Glutamatergic neuron (in vitro differentiated cells): ENCODE measurements around the gene RAP2C. TPM values are rescaled to one million over a fixed set of nuclear protein-coding genes. Genes with fewer than 3 reads are reported as not detected.

Experiments
- DNase-seq: peaks from one replicate; pipeline ENCODE4 v3.0.0; 2022
- H3K27ac Mint-ChIP-seq: one replicate; pipeline ENCODE4 v1.8.0; 2020; ENCODE audit warnings: mild to moderate bottlenecking, mixed read lengths, inconsistent platforms; ENCODE audit not compliant: unreplicated experiment
- H3K27me3 Mint-ChIP-seq: one replicate; pipeline ENCODE4 v1.8.0; 2020; ENCODE audit warnings: mild to moderate bottlenecking, moderate library complexity, mixed read lengths, inconsistent platforms; ENCODE audit not compliant: unreplicated experiment
- H3K36me3 Mint-ChIP-seq: one replicate; pipeline ENCODE4 v1.8.0; 2020; ENCODE audit warnings: mild to moderate bottlenecking, mixed read lengths, inconsistent platforms; ENCODE audit not compliant: unreplicated experiment
- H3K4me1 Mint-ChIP-seq: one replicate; pipeline ENCODE4 v1.8.0; 2020; ENCODE audit warnings: mild to moderate bottlenecking, low read depth, mixed read lengths, inconsistent platforms; ENCODE audit not compliant: unreplicated experiment
- H3K4me3 Mint-ChIP-seq: one replicate; pipeline ENCODE4 v1.8.0; 2020; ENCODE audit warnings: mild to moderate bottlenecking, mixed read lengths, inconsistent platforms; ENCODE audit not compliant: unreplicated experiment
- H3K9me3 Mint-ChIP-seq: one replicate; pipeline ENCODE4 v1.8.0; 2020; ENCODE audit warnings: mild to moderate bottlenecking, moderate library complexity, mixed read lengths, inconsistent platforms; ENCODE audit not compliant: unreplicated experiment
- total RNA-seq: library from RNA; stranded (reverse); fragmentation: NEBNext Ultra II Directional; extraction: Animal tissue kit (Norgen Biotek cat#: 25700); gene quantifications from one replicate; pipeline ENCODE4 v1.2.1, GENCODE V29; 2021; ENCODE audit not compliant: unreplicated experiment
- TF ChIP-seq, protein P1 (sequence below): fragments of 200-600 bp; sonication (generic); IDR thresholded peaks from one replicate; pipeline ENCODE4 v1.5.0; 2021; ENCODE audit not compliant: partially characterized antibody, unreplicated experiment

RAP2C gene
- total RNA-seq, 1 donor from 2014 or later: 22.2 TPM

DNA sequence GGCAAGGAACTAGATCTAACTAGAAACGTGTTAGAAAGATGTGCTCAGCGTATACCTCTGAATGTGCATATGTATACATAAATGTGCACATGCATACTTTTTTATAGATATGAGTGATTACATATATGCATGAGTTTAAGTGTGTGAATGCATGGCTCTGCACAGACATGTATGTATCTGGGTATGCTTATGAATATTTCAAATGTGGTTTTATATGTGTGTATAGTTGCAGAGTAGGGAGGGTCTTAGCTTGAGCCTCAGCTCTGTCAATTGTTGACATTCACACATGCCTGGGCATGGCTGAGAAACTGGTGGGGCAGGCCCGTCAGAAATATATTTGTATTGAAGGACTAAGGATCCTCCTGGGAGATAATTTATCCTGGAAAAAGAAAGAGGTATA lies 31.1 kb downstream of the RAP2C start:
- no peak overlapping the region for H3K27ac Mint-ChIP-seq
- H3K9me3 Mint-ChIP-seq: no peaks in the 10 kb centered on the region

DNA sequence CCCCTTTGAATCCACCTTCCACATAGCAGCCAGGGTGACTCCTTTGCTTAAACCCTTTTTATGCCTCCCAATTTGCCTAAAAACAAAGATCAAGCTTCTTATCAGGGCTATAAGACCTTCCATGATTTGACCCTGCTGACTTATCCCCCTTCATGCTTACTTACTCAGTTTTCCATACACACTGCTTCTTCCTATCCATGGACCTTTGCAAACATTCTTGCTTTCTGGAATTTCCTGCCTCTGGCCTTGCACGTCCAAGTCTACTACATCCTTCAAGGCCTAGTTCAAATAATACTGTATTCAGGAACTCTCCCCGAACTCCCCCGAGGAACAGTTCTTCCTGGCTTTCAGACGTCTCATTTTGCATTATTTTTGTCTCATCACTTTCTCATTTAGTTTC lies 31.8 kb downstream of the RAP2C start:
- TF ChIP-seq, protein P1, sequence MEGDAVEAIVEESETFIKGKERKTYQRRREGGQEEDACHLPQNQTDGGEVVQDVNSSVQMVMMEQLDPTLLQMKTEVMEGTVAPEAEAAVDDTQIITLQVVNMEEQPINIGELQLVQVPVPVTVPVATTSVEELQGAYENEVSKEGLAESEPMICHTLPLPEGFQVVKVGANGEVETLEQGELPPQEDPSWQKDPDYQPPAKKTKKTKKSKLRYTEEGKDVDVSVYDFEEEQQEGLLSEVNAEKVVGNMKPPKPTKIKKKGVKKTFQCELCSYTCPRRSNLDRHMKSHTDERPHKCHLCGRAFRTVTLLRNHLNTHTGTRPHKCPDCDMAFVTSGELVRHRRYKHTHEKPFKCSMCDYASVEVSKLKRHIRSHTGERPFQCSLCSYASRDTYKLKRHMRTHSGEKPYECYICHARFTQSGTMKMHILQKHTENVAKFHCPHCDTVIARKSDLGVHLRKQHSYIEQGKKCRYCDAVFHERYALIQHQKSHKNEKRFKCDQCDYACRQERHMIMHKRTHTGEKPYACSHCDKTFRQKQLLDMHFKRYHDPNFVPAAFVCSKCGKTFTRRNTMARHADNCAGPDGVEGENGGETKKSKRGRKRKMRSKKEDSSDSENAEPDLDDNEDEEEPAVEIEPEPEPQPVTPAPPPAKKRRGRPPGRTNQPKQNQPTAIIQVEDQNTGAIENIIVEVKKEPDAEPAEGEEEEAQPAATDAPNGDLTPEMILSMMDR: no peak
- no peak for DNase-seq
- Mint-ChIP-seq H3K27me3 (no peaks in the 10 kb centered on the region), H3K4me1 (no peaks in the 10 kb centered on the region), H3K36me3 (no peaks in the 10 kb centered on the region), H3K27ac (no peak overlapping the region), H3K9me3 (no peaks in the 10 kb centered on the region), H3K4me3 (no peak overlapping the region)

More for the DNA sequence above, 31.1 kb downstream of the RAP2C start:
- Mint-ChIP-seq H3K36me3 (no peaks in the 10 kb centered on the region), H3K4me1 (no peaks in the 10 kb centered on the region), H3K4me3 (no peak overlapping the region), H3K27me3 (no peaks in the 10 kb centered on the region)
- DNase-seq: no peak
- TF ChIP-seq, protein P1: no peak

DNA sequence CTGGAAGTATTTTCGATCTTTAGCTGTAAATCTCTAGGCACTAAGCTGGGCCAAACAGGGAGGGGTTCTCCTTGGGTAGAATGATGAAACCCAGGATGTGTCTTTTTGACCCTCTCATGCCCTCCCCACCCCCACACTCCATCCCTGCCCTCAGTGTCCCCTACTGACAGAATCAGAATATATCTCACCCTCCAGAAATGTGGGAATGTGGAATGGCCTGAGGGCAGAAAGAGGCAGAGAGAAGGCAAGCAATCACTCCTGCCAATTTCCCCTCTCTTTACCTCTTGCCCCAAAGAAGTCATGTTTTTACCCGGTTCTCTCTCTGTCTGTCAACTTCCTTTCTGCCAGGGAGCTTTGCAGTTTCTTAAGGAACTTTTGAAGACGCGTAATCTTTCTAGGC lies 34.4 kb downstream of the RAP2C start:
- Mint-ChIP-seq H3K27ac (no peak overlapping the region), H3K36me3 (no peaks in the 10 kb centered on the region), H3K4me3 (no peak overlapping the region), H3K9me3 (no peaks in the 10 kb centered on the region), H3K4me1 (no peaks in the 10 kb centered on the region), H3K27me3 (no peaks in the 10 kb centered on the region)
- DNase-seq: no peak
- TF ChIP-seq, protein P1: no peak

DNA sequence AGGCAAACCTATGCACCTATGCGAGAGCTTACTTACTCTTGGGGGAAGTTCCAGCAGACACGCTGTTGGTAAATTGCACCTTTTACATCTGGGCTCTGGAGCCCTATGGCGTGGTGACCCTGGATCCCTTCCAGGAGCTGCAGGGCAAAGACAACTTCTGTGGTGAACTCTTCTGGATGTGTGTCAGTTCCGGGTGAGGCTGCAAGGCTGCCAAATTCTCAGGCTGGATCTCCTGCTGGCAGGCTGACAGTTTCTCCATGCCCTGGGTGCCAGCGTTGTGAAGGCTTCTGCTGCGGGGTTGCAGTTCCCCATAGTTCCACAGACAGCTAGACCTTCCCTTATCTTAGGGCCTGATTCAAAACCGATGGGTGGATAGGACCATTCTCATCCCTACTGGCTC lies 37.9 kb downstream of the RAP2C start:
- Mint-ChIP-seq H3K4me1 (no peaks in the 10 kb centered on the region), H3K27me3 (no peaks in the 10 kb centered on the region), H3K27ac (no peak overlapping the region), H3K4me3 (no peak overlapping the region), H3K36me3 (no peaks in the 10 kb centered on the region), H3K9me3 (no peaks in the 10 kb centered on the region)
- TF ChIP-seq, protein P1: no peak
- no peak for DNase-seq

DNA sequence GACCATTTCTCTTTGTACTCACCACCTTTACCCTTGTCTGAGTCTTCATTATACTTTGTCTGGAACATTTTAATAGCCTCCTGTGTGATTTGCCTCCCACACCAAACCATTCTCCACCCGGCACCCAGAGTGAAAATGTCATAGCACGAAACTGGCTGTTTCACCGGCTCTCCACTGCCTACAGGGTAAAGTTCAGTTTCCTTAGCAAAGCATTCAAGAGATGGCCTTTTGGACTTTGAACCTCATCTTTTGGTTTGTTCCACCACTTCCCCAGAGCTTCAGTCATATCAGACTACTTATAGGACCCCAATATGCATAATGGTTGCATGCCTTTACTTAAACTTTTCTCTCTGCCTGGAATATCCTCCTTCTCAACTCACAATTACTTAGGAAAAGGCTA lies 38.3 kb downstream of the RAP2C start:
- no peak overlapping the region for H3K4me3 Mint-ChIP-seq
- DNase-seq: no peak
- H3K9me3 Mint-ChIP-seq: no peaks in the 10 kb centered on the region
- TF ChIP-seq, protein P1: no peak
- H3K4me1 Mint-ChIP-seq: no peaks in the 10 kb centered on the region
- H3K27me3 Mint-ChIP-seq: no peaks in the 10 kb centered on the region
- no peak overlapping the region for H3K27ac Mint-ChIP-seq
- H3K36me3 Mint-ChIP-seq: no peaks in the 10 kb centered on the region
